ENCODE measurements around the gene NPFF. TPM values are rescaled to one million over a fixed set of nuclear protein-coding genes. Genes with fewer than 3 reads are reported as not detected.

Gene NPFF
- total and polyA plus RNA-seq, 2 of the 13 experiments (the other 11 are each of a cell fraction or from before 2014, with no cell fraction given): not detected

DNA sequence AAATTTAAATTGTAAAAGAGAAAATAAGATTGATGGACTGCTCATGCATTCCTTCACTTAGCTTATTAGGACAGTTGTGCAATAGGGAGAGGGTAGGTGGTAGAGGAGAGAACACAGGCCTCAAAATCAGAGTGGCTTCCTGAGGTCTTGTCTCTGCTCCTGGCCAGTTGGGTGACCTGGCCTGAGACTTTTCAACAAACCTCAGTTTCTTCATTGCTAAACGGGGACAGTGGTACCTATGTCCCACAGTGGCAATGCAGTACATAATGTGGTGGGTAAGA is 10.6 kb downstream of the NPFF start:
- POLR2A ChIA-PET: interaction anchor here (1.3 kb wide), 1 partner anchor 20 kb away, joined by 4 read pairs; no protein-coding TSS in a partner anchor
- H4K20me1 ChIP-seq (ENCODE audit: insufficient read depth, low read length): no peaks in the 10 kb centered on the region
- H3K36me3 ChIP-seq (replicated peaks in 1 of 2; ENCODE audit: control insufficient read depth in 1 of 2, insufficient read depth in 2 of 2, low read length in 2 of 2): no peaks in the 10 kb centered on the region
- no peak for ATAC-seq
- intact Hi-C loops (cut with micrococcal nuclease; ENCODE audit: unreplicated experiment) (no loop called here), in situ Hi-C loops (cut with HindIII; ENCODE audit: extremely low pct_ligation_motif_present, low pct_unique_long_range_greater_than_20kb) (no loop called here)
- no peak overlapping the region for H3K27ac ChIP-seq (ENCODE audit: extremely low read length, insufficient read depth, low read length)
- TF ChIP-seq ARHGAP35 (CRISPR knock-in tag; IDR thresholded peaks at IDR 0.05; ENCODE audit: borderline replicate concordance): no peak
- TF ChIP-seq CEBPB (IDR thresholded peaks at IDR 0.05; ENCODE audit: borderline replicate concordance, low read depth, low read length): 0 out of 2 replicates have a peak, but pooled peaks have one; percentile 24
- DNase-seq (ENCODE audit: low spot score): no peak
- no peak overlapping the region for H3K9ac ChIP-seq (ENCODE audit: insufficient read depth, low read depth, low read length)
- H3K79me2 ChIP-seq (ENCODE audit: insufficient read depth, low read length): peaks cover 3% of the 10 kb centered on the region
- FAIRE-seq: no peak
- BruUV-seq (replicated peaks): no TSS peak
- H3K27me3 ChIP-seq (ENCODE audit: control insufficient read depth in 1 of 2, insufficient read depth in 2 of 2, low read length in 2 of 2): no peaks in the 10 kb centered on the region; a peak in 1 of 5 replicates
- peak overlapping the region; percentile 63 for H3K4me2 ChIP-seq (ENCODE audit: low read depth, low read length)
- H3K4me1 ChIP-seq (ENCODE audit: insufficient read depth, low read length): peaks cover 64% of the 10 kb centered on the region
- no peak overlapping the region for H2AFZ ChIP-seq (ENCODE audit: low read length)
- H3K4me3 ChIP-seq (replicated peaks in 1 of 3; ENCODE audit: insufficient read depth in 1 of 3, low read depth in 2 of 3, low read length in 3 of 3): peak overlapping the region in 1 of 3 experiments; percentile 29; a peak in 1 of 6 replicates
- H3K9me3 ChIP-seq (ENCODE audit: low read length): no peaks in the 10 kb centered on the region
- 0% methylated on average over 1 of the region's 1 CpG for WGBS (ENCODE audit: low lambda C conversion rate)
- CTCF ChIA-PET (ENCODE audit: low intra/inter-chr PET ratio, low total read pairs): no interaction called here

DNA sequence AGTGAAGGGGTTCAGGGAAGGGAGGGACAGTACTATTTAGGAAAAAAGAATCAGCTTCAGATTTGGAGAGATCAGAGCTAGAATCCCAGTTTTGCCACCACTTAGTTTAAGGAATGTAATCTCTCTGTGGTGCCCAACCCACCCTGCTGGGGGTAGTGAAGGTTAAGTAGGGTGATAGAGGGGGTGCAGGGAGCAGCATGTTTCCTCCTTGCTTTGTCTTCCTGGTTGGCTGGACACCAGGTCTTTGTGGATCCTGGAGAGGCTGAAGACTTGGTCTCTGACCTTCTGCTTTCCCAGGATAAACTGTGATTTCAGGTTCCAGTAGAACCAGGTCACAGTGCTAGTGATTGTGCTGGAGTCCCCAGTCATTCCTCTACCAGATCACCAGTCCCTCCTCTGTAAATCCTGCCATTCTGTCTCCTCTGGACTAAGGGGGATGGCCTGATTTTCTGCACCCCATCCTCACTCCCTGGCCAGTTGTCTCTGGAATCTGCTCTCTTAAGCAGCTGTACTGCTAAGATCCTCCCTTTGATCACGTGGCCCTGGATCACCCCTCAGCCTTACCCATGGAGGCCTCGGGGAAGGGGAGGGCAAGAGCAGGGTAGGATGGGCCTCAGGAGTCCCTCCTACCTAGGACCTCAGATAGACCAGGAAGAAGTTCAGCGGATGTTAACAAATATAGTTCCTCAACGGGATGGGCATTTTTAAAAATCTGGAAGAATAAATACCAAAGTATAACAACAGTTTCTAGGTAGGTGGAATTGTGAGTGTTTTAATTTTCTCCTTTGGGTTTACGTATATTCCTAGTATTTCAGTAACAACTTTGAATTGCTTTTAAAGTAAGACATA is 11.2 kb downstream of the NPFF start:
- Histone ChIP-seq H3K4me1 (ENCODE audit: insufficient read depth, low read length) (peaks cover 60% of the 10 kb centered on the region), H3K36me3 (replicated peaks in 1 of 2; ENCODE audit: control insufficient read depth in 1 of 2, insufficient read depth in 2 of 2, low read length in 2 of 2) (no peaks in the 10 kb centered on the region), H3K27me3 (ENCODE audit: control insufficient read depth in 1 of 2, insufficient read depth in 2 of 2, low read length in 2 of 2) (no peaks in the 10 kb centered on the region; a peak in 1 of 5 replicates), H3K27ac (ENCODE audit: extremely low read length, insufficient read depth, low read length) (no peak overlapping the region), H2AFZ (ENCODE audit: low read length) (no peak overlapping the region), H4K20me1 (ENCODE audit: insufficient read depth, low read length) (no peaks in the 10 kb centered on the region), H3K4me2 (ENCODE audit: low read depth, low read length) (peak overlapping the region; percentile 63), H3K79me2 (ENCODE audit: insufficient read depth, low read length) (no peaks in the 10 kb centered on the region), H3K9me3 (ENCODE audit: low read length) (no peaks in the 10 kb centered on the region), H3K9ac (ENCODE audit: insufficient read depth, low read depth, low read length) (no peak overlapping the region), H3K4me3 (replicated peaks in 1 of 3; ENCODE audit: insufficient read depth in 1 of 3, low read depth in 2 of 3, low read length in 3 of 3) (peak overlapping the region in 1 of 3 experiments; percentile 29; a peak in 2 of 6 replicates)
- BruUV-seq (replicated peaks): no TSS peak
- DNase-seq (ENCODE audit: low spot score) (peak; percentile 63), FAIRE-seq (peak; percentile 83), ATAC-seq (no peak)
- in situ Hi-C loops (cut with HindIII; ENCODE audit: extremely low pct_ligation_motif_present, low pct_unique_long_range_greater_than_20kb): no loop called here
- intact Hi-C loops (cut with micrococcal nuclease; ENCODE audit: unreplicated experiment): no loop called here
- ChIA-PET POLR2A (interaction anchor here (1.3 to 2.6 kb wide), 2 partner anchors 19 to 117 kb away, joined by 4 to 6 read pairs; partner anchors contain the start of gene SP1), CTCF (ENCODE audit: low intra/inter-chr PET ratio, low total read pairs) (no interaction called here)
- WGBS (ENCODE audit: low lambda C conversion rate): 13% methylated on average over 5 of the region's 5 CpGs
- TF ChIP-seq YEATS2 (CRISPR knock-in tag; IDR thresholded peaks at IDR 0.05; ENCODE audit: borderline replicate concordance) (peak; percentile 33; the same call in 1 of the 2 replicates), THAP11 (CRISPR knock-in tag; IDR thresholded peaks at IDR 0.05) (peak; percentile 40; the same call in 1 of the 2 replicates), ZFYVE20 (CRISPR knock-in tag; IDR thresholded peaks at IDR 0.05; ENCODE audit: borderline replicate concordance, low read depth) (no peak)
- TF ChIP-seq, protein P1, sequence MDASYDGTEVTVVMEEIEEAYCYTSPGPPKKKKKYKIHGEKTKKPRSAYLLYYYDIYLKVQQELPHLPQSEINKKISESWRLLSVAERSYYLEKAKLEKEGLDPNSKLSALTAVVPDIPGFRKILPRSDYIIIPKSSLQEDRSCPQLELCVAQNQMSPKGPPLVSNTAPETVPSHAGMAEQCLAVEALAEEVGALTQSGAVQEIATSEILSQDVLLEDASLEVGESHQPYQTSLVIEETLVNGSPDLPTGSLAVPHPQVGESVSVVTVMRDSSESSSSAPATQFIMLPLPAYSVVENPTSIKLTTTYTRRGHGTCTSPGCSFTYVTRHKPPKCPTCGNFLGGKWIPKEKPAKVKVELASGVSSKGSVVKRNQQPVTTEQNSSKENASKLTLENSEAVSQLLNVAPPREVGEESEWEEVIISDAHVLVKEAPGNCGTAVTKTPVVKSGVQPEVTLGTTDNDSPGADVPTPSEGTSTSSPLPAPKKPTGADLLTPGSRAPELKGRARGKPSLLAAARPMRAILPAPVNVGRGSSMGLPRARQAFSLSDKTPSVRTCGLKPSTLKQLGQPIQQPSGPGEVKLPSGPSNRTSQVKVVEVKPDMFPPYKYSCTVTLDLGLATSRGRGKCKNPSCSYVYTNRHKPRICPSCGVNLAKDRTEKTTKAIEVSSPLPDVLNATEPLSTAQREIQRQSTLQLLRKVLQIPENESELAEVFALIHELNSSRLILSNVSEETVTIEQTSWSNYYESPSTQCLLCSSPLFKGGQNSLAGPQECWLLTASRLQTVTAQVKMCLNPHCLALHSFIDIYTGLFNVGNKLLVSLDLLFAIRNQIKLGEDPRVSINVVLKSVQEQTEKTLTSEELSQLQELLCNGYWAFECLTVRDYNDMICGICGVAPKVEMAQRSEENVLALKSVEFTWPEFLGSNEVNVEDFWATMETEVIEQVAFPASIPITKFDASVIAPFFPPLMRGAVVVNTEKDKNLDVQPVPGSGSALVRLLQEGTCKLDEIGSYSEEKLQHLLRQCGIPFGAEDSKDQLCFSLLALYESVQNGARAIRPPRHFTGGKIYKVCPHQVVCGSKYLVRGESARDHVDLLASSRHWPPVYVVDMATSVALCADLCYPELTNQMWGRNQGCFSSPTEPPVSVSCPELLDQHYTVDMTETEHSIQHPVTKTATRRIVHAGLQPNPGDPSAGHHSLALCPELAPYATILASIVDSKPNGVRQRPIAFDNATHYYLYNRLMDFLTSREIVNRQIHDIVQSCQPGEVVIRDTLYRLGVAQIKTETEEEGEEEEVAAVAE (CRISPR knock-in tag; IDR thresholded peaks at IDR 0.05; ENCODE audit: borderline replicate concordance): 0 out of 2 replicates have a peak, but pooled peaks have one; percentile 41
- TF ChIP-seq, protein P2, sequence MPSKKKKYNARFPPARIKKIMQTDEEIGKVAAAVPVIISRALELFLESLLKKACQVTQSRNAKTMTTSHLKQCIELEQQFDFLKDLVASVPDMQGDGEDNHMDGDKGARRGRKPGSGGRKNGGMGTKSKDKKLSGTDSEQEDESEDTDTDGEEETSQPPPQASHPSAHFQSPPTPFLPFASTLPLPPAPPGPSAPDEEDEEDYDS (CRISPR knock-in tag; IDR thresholded peaks at IDR 0.05): 0 out of 2 replicates have a peak, but pooled peaks have one; percentile 20
- TF ChIP-seq, protein P3, sequence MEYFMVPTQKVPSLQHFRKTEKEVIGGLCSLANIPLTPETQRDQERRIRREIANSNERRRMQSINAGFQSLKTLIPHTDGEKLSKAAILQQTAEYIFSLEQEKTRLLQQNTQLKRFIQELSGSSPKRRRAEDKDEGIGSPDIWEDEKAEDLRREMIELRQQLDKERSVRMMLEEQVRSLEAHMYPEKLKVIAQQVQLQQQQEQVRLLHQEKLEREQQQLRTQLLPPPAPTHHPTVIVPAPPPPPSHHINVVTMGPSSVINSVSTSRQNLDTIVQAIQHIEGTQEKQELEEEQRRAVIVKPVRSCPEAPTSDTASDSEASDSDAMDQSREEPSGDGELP (IDR thresholded peaks at IDR 0.05; ENCODE audit: borderline replicate concordance, low read depth): peak; percentile 19; the same call in 1 of the 2 replicates
